Stimulated activated naive CD8-positive, alpha-beta T cell treated with anti-CD3 and anti-CD28 coated beads, Interleukin-15, amount 100 ng/mL, for 72 hours (primary cell): ENCODE results near the gene PVR.

ENCODE experiments used
- ATAC-seq: fragments of 150-1000 bp; cut with Tn5 transposase; 2 replicates; pipeline ENCODE4 v1.10.0; 2021; ENCODE audit warnings: mild to moderate bottlenecking, moderate library complexity
- DNase-seq, 2 donors: peaks; one replicate each; pipeline ENCODE4 v3.0.0; 2021 to 2022
- H3K27ac Mint-ChIP-seq, 2 donors: one replicate each; pipeline ENCODE4 v1.8.0; 2022; ENCODE audit warnings: mild to moderate bottlenecking in 2 of 2, mixed read lengths in 2 of 2, moderate library complexity in 2 of 2
- H3K27me3 Mint-ChIP-seq: one replicate; pipeline ENCODE4 v1.8.0; 2022; ENCODE audit warnings: mixed read lengths
- H3K4me1 Mint-ChIP-seq: one replicate; pipeline ENCODE4 v1.8.0; 2022; ENCODE audit warnings: mild to moderate bottlenecking, mixed read lengths
- H3K4me3 Mint-ChIP-seq, 2 donors: one replicate each; pipeline ENCODE4 v1.8.0; 2022; ENCODE audit warnings: mild to moderate bottlenecking in 2 of 2, mixed read lengths in 2 of 2, moderate library complexity in 1 of 2
- H3K9me3 Mint-ChIP-seq, 2 donors: one replicate each; pipeline ENCODE4 v1.8.0; 2022; ENCODE audit warnings: mixed read lengths in 2 of 2

The PVR gene

DNA sequence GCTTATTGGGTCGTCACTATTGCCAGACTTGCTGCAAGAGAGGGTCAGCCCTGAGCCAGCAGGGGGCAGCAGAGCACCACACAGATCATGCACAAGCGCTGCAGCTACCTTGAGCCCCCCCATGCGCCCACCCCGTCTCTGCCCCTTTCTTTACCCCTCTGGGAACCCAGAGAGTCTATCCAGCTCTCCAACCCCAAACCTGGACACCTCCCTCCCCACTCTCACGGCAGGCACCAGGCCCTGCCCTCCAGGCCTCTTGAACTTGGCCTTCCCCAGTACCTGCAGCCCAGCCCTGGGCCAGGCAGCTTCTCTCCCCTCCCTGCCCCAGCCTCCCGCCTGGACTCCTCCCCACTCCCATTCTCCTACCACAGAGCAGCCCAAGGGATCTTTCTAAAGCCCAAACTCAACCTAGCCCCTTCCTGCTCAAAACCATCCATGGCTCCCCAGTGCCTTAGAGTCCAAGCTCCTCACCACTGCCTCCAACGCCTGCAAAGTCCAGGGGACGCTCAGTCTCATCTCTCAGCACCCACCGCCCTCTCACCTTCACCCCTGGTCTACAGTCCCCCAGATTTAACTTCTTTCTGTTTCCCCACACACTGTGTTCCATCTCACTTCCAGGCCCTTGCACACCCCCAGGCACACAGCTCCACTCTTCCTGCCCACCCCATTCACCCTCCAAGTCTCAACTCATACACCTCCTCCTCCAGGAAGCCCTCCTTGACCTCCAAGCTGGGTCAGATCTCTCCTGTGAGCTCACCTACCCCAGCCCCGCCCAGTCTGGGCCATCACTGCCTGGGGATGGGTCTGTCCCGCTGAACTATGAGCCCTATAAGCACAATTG, 45.8 kb downstream of the PVR start:
- no peaks in the 10 kb centered on the region for H3K9me3 Mint-ChIP-seq
- ATAC-seq (peak; percentile 48), DNase-seq (peak; percentile 76 to 77)
- no peak overlapping the region for H3K27ac Mint-ChIP-seq
- peaks cover 65% of the 10 kb centered on the region for H3K4me1 Mint-ChIP-seq
- peaks cover 31% of the 10 kb centered on the region for H3K27me3 Mint-ChIP-seq
- H3K4me3 Mint-ChIP-seq = no peak overlapping the region

DNA sequence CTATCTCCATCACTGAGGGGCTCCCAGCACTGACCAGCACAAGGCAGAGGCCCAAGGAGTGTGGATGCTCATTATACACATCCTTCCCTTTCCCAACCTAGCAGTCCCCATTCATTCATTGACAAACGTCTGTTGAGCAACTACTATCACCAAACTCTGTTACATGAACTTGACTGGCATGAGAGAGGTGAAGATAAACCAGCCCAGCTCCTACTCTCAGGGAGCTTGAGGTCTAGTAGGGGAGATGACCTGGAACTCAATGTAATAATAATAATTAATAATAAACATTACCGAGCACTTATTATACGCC, 46.4 kb downstream of the PVR start:
- Mint-ChIP-seq H3K9me3 (no peaks in the 10 kb centered on the region), H3K4me1 (peaks cover 60% of the 10 kb centered on the region), H3K27ac (no peak overlapping the region), H3K27me3 (peaks cover 27% of the 10 kb centered on the region), H3K4me3 (no peak overlapping the region)
- DNase-seq (no peak), ATAC-seq (no peak)

DNA sequence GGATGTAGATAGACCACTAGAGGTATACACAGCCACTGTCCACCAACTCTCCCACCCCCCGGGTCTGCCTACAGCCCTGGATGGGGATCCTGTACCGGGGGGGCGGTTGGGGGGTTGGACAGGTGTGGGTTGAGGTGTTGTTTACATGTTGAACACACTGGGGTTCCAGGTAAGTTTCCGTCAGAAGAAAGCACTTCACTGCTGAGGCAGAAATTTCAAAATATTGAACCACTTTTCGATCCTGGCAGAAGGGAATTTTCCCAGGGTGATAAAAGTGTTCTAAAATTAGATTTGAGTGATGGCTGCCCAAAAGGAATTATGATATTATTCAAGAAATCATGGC, 48.6 kb downstream of the PVR start:
- DNase-seq = no peak
- Mint-ChIP-seq H3K27ac (peak overlapping the region; percentile 23 to 95), H3K27me3 (peaks cover 24% of the 10 kb centered on the region), H3K4me1 (peaks cover 53% of the 10 kb centered on the region), H3K4me3 (peak overlapping the region; percentile 65 to 79), H3K9me3 (no peaks in the 10 kb centered on the region)
- peak; percentile 63 for ATAC-seq

DNA sequence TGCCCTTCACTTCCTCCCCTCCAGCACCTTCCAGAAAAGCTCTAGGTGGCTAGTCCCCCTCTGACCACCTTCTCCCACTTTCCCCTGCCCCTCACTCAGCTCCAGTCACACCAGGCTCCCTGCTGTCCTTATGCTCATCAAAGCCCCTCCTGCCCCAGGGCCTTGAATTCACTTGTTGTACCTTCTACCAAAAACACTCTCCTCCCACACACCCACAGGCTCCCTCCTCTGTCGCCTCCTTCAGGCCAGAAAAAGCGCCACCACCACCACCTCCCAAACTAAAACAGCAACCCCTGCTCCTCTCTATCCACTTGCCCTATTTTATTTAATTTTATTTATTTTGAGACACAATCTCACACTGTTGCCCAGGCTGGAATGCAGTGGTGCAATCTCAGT, 50.5 kb downstream of the PVR start:
- peaks cover 20% of the 10 kb centered on the region for H3K27me3 Mint-ChIP-seq
- H3K27ac Mint-ChIP-seq = peak overlapping the region; percentile 1 to 75
- ATAC-seq (no peak), DNase-seq (peak; percentile 33 to 37)
- peaks cover 51% of the 10 kb centered on the region for H3K4me1 Mint-ChIP-seq
- no peaks in the 10 kb centered on the region for H3K9me3 Mint-ChIP-seq
- peak overlapping the region in 1 of 2 donors; percentile 21 for H3K4me3 Mint-ChIP-seq

DNA sequence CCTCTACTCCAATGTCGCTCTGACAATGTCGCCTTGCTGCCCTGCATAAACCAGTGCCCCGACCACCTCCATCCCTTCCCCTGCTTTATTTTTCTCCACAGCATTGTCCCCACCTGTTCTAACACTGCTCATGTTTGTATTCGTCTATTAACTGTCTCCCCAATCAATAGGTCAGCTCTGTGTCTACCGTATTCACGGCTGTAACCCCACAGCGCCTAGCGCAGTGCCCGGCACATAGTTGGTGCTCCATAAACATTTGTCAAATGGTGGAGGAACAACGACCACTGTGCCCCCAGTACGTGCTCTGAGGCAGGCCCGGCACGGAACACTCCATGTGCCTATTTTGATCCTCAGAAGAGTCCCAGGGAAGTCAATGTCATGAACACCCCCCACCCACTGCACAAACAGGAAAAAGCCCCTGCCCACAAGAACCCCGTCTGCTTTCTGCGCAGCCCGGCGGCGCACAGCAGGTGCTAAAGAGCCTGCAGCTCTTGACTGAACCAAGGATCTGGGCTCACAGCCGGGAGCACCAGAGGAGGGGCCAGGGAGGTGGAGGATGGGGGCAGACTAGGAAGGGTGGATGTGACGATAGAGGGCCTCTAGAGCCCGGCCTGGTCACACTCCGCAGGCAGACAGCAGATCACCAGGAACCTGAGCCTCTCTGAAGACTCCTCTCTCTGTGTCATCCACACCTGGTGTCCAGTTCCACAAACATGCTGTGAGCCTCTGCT, 53.4 kb downstream of the PVR start:
- ATAC-seq (no peak), DNase-seq (no peak)
- Mint-ChIP-seq H3K27me3 (peaks cover 20% of the 10 kb centered on the region), H3K9me3 (no peaks in the 10 kb centered on the region), H3K4me3 (no peak overlapping the region), H3K27ac (peak overlapping the region in 1 of 2 donors; percentile 86), H3K4me1 (peaks cover 33% of the 10 kb centered on the region)

DNA sequence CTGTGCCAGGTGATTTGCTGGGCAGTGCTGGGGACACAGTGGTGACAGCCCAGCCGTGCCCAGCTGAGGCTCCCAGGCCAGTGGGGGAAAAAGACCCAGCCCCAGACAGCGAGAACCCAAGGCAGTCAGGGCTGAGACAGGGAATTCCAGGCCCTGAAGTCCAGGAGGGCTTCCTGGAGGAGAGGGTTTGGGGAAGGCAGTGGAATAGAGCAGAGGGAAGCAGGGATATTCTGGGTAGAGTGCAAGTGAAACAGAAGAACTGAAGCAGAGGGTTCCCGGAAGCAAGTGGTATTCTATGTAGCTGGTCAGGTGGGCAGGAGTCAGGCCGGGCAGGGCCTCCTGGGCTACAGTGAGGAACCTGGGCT, 53.9 kb downstream of the PVR start:
- no peak for ATAC-seq
- Mint-ChIP-seq H3K27ac (peak overlapping the region in 1 of 2 donors; percentile 86), H3K4me1 (peaks cover 28% of the 10 kb centered on the region), H3K4me3 (no peak overlapping the region), H3K9me3 (no peaks in the 10 kb centered on the region), H3K27me3 (peaks cover 20% of the 10 kb centered on the region)
- no peak for DNase-seq

DNA sequence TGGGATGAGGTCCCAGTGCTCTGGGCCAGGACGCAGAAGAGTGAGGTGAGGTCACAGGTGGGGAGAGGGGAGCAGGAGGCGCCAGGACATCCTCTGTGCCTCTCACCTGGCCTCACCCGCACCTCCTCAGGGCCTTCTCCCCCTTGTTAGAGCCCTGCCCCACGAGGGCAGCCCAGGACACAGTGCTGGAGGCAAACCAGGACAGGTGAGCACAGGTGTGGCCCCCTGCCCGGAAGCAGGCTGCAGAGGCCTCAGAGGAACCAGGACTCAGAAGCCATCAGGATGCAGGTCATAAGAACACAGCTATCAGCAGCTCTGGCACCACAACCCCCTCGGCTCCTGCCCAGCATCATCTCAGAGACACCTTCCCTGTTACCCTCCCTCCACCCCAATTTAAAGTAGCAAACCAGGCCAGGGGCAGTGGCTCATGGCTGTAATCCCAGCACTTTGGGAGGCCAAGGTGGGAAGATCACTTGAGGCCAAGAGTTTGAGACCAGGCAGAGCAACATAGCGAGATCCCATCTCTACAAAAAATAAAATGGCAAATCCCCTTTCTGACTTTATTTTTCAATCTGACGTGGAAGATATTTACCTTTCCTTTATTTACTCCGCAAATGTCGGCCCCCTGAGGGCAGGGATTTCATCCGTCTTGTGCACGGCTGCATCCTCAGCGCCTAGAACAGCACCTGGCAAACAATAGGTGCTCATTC, 54.9 kb downstream of the PVR start, which contains the start of gene CEACAM16:
Gene CEACAM16 (plus strand): TSS at position 660 of the 710 bp plus-strand sequence. CDS start 2,306 bp downstream, outside the sequence.
- no peaks in the 10 kb centered on the region for H3K9me3 Mint-ChIP-seq
- no peak within 1 kb of the TSS for H3K4me3 Mint-ChIP-seq
- H3K4me1 Mint-ChIP-seq = peaks cover 23% of the 10 kb centered on the region
- H3K27ac Mint-ChIP-seq = peak within 1 kb of the TSS; percentile 19 to 86
- ATAC-seq = no peak
- peaks cover 20% of the 10 kb centered on the region for H3K27me3 Mint-ChIP-seq
- no peak for DNase-seq

DNA sequence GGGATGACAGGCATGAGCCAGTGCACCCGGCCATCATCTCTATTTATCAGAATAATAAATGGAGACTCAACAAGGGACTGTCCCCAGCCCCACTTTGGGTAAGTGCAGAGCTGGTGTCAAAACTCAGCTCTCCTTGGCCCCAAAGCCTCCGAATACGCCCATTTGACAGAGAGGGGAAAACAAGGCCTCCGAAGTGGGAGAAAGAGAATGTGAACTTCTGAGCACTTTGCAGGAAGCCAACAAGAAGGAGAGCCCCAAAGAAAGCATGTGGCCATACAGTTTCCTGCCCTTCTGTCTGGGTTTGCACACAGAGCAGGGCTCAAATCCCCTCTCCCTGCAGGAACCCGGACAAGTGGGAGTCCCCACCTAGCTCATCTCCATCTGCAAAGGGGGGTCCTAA, 56.8 kb downstream of the PVR start:
- DNase-seq = no peak
- H3K4me3 Mint-ChIP-seq = no peak overlapping the region
- peaks cover 24% of the 10 kb centered on the region for H3K27me3 Mint-ChIP-seq
- no peak overlapping the region for H3K27ac Mint-ChIP-seq
- H3K4me1 Mint-ChIP-seq = peaks cover 13% of the 10 kb centered on the region
- ATAC-seq = no peak
- H3K9me3 Mint-ChIP-seq = no peaks in the 10 kb centered on the region

DNA sequence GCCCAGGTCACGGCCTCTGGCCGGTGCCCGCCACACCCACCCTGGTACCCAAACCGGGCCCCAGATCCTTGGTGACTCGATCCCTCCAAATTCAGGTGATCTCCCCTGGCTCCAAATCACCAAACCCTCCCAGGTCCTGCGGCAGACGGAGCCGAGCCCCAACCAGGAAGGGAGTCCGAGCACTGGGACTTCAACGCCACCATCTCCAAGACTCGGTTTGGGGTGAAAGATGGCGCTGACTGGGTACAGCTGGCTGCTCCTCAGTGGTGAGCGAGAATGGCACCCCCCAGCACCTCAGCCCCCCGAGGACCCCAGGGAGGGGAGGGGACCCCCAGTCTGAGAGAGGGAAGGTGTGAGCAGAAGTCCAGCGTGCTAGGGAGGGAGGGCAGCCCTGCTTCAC, 57.5 kb downstream of the PVR start:
- no peak overlapping the region for H3K27ac Mint-ChIP-seq
- H3K4me3 Mint-ChIP-seq = no peak overlapping the region
- ATAC-seq (no peak), DNase-seq (no peak)
- H3K27me3 Mint-ChIP-seq = peaks cover 31% of the 10 kb centered on the region
- no peaks in the 10 kb centered on the region for H3K9me3 Mint-ChIP-seq
- H3K4me1 Mint-ChIP-seq = peaks cover 13% of the 10 kb centered on the region

DNA sequence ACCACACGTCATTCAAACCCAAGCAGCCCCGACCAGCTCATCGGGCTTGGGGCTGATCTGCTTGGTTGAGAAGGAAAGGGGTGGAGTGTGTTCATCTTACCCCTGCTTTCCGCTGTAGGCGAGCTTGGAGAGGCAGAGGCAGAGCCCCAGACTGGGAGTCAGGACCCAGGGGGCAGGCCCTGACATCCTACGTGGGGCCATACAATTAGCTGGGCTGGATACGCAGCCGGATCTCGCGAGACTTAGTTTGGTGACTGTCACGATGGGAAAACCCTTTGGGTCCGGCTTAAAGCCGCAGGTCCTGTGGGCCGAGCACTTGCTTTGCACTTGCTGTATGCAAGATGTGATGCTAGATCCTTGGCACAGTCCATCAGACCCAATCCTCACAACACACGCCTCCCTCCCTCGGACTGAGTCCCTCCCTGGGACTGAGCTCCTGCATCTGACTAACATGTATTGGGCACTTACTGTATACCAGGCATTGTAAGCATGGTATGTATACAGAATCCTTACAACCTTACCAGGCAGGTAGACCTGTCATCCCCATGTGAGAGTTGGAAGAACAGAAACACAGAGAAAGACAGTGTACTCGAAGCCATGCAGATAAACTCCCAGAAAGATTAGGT, 59.0 kb downstream of the PVR start:
- DNase-seq (no peak), ATAC-seq (no peak)
- Mint-ChIP-seq H3K27ac (no peak overlapping the region), H3K9me3 (no peaks in the 10 kb centered on the region), H3K27me3 (peaks cover 22% of the 10 kb centered on the region), H3K4me1 (peaks cover 3% of the 10 kb centered on the region), H3K4me3 (no peak overlapping the region)

DNA sequence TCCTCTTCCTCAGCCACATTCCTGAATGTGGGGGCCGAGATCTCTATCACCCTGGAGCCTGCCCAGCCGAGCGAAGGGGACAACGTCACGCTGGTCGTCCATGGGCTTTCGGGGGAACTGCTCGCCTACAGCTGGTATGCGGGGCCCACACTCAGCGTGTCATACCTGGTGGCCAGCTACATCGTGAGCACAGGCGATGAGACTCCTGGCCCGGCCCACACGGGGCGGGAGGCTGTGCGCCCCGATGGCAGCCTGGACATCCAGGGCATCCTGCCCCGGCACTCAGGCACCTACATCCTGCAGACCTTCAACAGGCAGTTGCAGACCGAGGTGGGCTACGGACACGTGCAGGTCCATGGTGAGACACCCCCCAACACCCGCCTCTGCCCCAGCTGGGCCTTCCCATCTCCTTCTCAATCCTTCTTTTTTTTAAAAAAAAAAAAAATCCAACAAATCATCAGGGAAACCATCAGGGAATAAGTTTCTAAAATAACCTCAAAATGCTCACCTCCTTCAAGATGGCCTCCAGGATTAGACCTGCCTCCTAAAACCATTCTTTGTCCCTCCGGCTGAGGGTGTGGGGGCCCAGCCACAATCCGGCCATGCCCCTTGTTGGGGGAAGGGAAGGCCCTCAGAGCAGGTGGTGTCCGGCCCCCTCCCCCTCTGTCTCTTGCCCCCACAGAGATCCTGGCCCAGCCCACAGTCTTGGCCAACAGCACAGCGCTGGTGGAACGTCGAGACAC, 59.8 kb downstream of the PVR start:
- Mint-ChIP-seq H3K27ac (peak overlapping the region in 1 of 2 donors; percentile 34), H3K4me1 (no peaks in the 10 kb centered on the region), H3K9me3 (no peaks in the 10 kb centered on the region), H3K27me3 (peaks cover 14% of the 10 kb centered on the region), H3K4me3 (no peak overlapping the region)
- DNase-seq = no peak
- ATAC-seq = no peak

DNA sequence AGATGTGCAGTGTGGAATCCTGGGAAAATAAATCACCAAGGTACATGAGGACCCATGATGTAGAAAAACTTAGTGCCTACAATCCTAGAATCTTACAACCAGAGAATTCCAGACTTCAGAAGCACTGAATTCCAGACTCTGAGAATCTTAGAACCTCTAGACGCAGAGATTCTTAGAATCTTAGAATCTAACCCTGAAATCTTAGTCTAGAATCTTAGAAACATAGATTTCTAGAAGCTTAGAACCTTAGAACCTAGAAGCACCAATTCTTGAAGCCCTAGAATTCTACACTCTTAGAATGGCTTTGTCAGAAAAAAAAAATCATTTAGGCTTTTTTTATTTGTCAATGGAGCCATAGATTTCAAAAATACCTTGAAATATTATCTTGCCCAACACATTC, 61.3 kb downstream of the PVR start:
- no peak overlapping the region for H3K4me3 Mint-ChIP-seq
- peaks cover 15% of the 10 kb centered on the region for H3K27me3 Mint-ChIP-seq
- no peak for ATAC-seq
- H3K4me1 Mint-ChIP-seq = peaks cover 3% of the 10 kb centered on the region
- no peak for DNase-seq
- H3K27ac Mint-ChIP-seq = no peak overlapping the region
- no peaks in the 10 kb centered on the region for H3K9me3 Mint-ChIP-seq

DNA sequence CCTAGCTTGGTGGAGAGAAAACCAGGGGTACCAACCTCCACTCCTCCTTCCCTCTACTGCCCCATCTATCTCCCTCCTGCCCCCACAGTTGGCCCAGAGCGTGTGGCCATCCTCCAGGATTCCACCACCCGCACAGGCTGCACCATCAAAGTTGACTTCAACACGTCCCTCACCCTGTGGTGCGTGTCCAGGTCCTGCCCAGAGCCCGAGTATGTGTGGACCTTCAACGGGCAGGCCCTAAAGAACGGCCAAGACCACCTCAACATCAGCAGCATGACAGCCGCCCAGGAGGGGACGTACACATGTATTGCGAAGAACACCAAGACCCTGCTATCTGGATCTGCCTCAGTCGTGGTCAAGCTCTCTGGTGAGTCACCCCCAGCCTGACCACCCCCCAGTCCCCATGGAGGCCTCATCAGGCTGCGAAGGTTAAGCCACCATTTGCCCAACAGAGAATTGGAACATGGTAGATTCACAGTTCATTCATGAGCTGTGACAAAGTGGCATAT, 61.8 kb downstream of the PVR start:
- no peak for DNase-seq
- Mint-ChIP-seq H3K4me1 (peaks cover 9% of the 10 kb centered on the region), H3K27me3 (peaks cover 21% of the 10 kb centered on the region), H3K9me3 (no peaks in the 10 kb centered on the region), H3K4me3 (no peak overlapping the region), H3K27ac (no peak overlapping the region)
- ATAC-seq = no peak

DNA sequence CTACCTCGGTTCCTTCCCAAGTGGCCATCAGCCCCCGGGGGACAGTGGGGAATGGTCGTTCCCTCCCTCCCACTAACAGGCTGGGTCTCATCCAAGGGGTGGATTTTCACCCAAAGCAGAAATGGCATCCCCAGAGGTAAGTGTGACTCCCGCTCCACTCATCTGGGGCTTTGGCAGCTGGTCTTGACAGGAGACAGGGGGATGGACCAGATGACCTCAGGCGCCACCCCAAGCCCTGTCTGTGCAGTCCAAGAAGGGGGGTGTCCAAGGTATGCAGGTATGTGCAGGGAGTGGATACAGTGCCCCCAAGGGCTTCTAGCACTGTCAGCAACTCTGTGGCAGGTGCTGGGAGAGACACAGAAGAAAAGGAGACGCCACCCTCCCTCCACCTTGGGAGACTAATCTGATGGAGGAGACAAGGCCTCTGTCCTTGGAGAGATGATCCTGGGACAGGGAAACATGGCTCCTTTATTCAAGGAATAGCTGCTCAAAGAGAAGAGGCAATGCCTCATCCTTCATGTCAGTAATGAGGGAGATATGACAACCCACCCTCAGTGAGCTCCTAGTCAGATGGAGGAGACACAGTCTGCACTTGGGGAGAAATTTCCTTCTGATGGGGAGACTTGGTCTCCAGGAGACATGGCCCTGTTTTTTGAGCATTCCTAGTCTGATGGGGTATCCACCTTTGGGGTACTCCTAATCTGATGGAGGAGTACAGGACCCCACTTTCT, 63.0 kb downstream of the PVR start:
- Mint-ChIP-seq H3K27ac (no peak overlapping the region), H3K27me3 (peaks cover 25% of the 10 kb centered on the region), H3K9me3 (no peaks in the 10 kb centered on the region), H3K4me3 (no peak overlapping the region), H3K4me1 (peaks cover 15% of the 10 kb centered on the region)
- no peak for ATAC-seq
- DNase-seq = no peak
